AML-193 (cell line): ENCODE data around the gene XPO4.

Source experiments
- DNase-seq, 2 experiments: peaks; one replicate each; lab custom pipeline; 2025; lab: John Stamatoyannopoulos, UW

The XPO4 gene

GRCh38 chr13:20728579-20729311 lies 173.8 kb downstream of the XPO4 start:
- no peak for DNase-seq

- DNase-seq = no peak
Observed at GRCh38 chr13:20727856-20728255, 174.7 kb downstream of the XPO4 start.
